ENCODE data around the gene PVALEF. TPM values are rescaled to one million over a fixed set of nuclear protein-coding genes. Genes with fewer than 3 reads are reported as not detected.

Gene PVALEF
- not detected in 2 replicates for total RNA-seq
- 0.09 TPM for polyA plus RNA-seq (2012)

GRCh38 chr17:81165246-81166032 lies at the start of gene PVALEF:
TSS of gene PVALEF (plus strand) at chr17:81165507. CDS start at chr17:81181227, 15,720 bp downstream.
- no peak for DNase-seq (ENCODE audit: low read depth)

GRCh38 chr17:81115749-81116464 lies 49.4 kb upstream of the PVALEF start:
- DNase-seq (ENCODE audit: low read depth): no peak

GRCh38 chr17:81116704-81117103 lies 48.6 kb upstream of the PVALEF start:
- DNase-seq (ENCODE audit: low read depth): no peak

- DNase-seq (ENCODE audit: low read depth): no peak
These were observed 47.6 kb upstream of the PVALEF start for GRCh38 chr17:81117672-81118198.

GRCh38 chr17:81118308-81119221 lies 46.7 kb upstream of the PVALEF start:
- DNase-seq (ENCODE audit: low read depth): no peak

GRCh38 chr17:81119223-81120148 lies 45.8 kb upstream of the PVALEF start:
- peak; percentile 25 for DNase-seq (ENCODE audit: low read depth)

GRCh38 chr17:81120149-81120484 lies 45.2 kb upstream of the PVALEF start:
- no peak for DNase-seq (ENCODE audit: low read depth)

GRCh38 chr17:81120695-81121621 lies 44.3 kb upstream of the PVALEF start:
- DNase-seq (ENCODE audit: low read depth): no peak

- DNase-seq (ENCODE audit: low read depth): no peak
These were observed 43.2 kb upstream of the PVALEF start for GRCh38 chr17:81121841-81122733.

GRCh38 chr17:81123052-81124048 lies 42.0 kb upstream of the PVALEF start:
- DNase-seq (ENCODE audit: low read depth): no peak

GRCh38 chr17:81124377-81124776 lies 40.9 kb upstream of the PVALEF start:
- DNase-seq (ENCODE audit: low read depth): no peak

GRCh38 chr17:81125573-81126081 lies 39.7 kb upstream of the PVALEF start:
- peak; percentile 94 for DNase-seq (ENCODE audit: low read depth)

GRCh38 chr17:81126281-81127132 lies 38.8 kb upstream of the PVALEF start:
- DNase-seq (ENCODE audit: low read depth): peak; percentile 64

GRCh38 chr17:81127133-81127455 lies 38.2 kb upstream of the PVALEF start:
- DNase-seq (ENCODE audit: low read depth): no peak

GRCh38 chr17:81127526-81128177 lies 37.7 kb upstream of the PVALEF start:
- DNase-seq (ENCODE audit: low read depth): no peak
